HG02852 (cell line): Measurements from ENCODE around the gene TRIML2.

Experiments
- ATAC-seq: cut with Tn5 transposase; IDR thresholded peaks from one replicate; pipeline ENCODE4 v1.9.1; 2021; ENCODE audit warnings: mild to moderate bottlenecking, moderate library complexity; ENCODE audit not compliant: unreplicated experiment

TRIML2 gene

GRCh38 chr4:188109157-188109755 is at the start of gene TRIML2:
TRIML2 (minus strand) TSS chr4:188109603; CDS start chr4:188105368, 4,235 bp downstream.
- ATAC-seq: no peak

- ATAC-seq: no peak
Measured at GRCh38 chr4:188158336-188158735, 48.9 kb upstream of the TRIML2 start.

GRCh38 chr4:188154668-188155405 is 45.4 kb upstream of the TRIML2 start:
- ATAC-seq: no peak

- no peak for ATAC-seq
Measured at GRCh38 chr4:188147776-188148175, 38.4 kb upstream of the TRIML2 start.

- ATAC-seq: no peak
Measured at GRCh38 chr4:188147176-188147575, 37.8 kb upstream of the TRIML2 start.

GRCh38 chr4:188146618-188147017 is 37.2 kb upstream of the TRIML2 start:
- no peak for ATAC-seq

GRCh38 chr4:188145601-188146000 is 36.2 kb upstream of the TRIML2 start:
- ATAC-seq: no peak

GRCh38 chr4:188143731-188144130 is 34.3 kb upstream of the TRIML2 start:
- no peak for ATAC-seq

- no peak for ATAC-seq
Measured at GRCh38 chr4:188139671-188140070, 30.3 kb upstream of the TRIML2 start.

GRCh38 chr4:188139141-188139540 is 29.7 kb upstream of the TRIML2 start, which contains the start of gene TRIML1:
TRIML1 (plus strand) TSS chr4:188139441; CDS start chr4:188139559, 118 bp downstream.
- no peak for ATAC-seq

GRCh38 chr4:188138227-188138626 is 28.8 kb upstream of the TRIML2 start:
- no peak for ATAC-seq

- no peak for ATAC-seq
Measured at GRCh38 chr4:188132232-188132631, 22.8 kb upstream of the TRIML2 start.

GRCh38 chr4:188130355-188130754 is 21.0 kb upstream of the TRIML2 start:
- ATAC-seq: no peak

- no peak for ATAC-seq
Measured at GRCh38 chr4:188127214-188127874, 17.9 kb upstream of the TRIML2 start.

- ATAC-seq: no peak
Measured at GRCh38 chr4:188121530-188121929, 12.1 kb upstream of the TRIML2 start.

- ATAC-seq: no peak
Measured at GRCh38 chr4:188117631-188118324, 8.4 kb upstream of the TRIML2 start.

- ATAC-seq: no peak
Measured at GRCh38 chr4:188113156-188113555, 3.8 kb upstream of the TRIML2 start.

- ATAC-seq: no peak
Measured at GRCh38 chr4:188111955-188112354, 2.6 kb upstream of the TRIML2 start.

GRCh38 chr4:188110741-188111471 is 1.5 kb upstream of the TRIML2 start:
- ATAC-seq: no peak

- ATAC-seq: no peak
Measured at GRCh38 chr4:188110036-188110435, 633 bp upstream of the TRIML2 start.
